Ammon's horn (tissue), 1 donor: ENCODE data around the gene SETBP1.
A peak's percentile ranks its signal among the peaks of the same experiment; 100 is the strongest.

Source experiments
- DNase-seq: peaks from one replicate; pipeline ENCODE4 v3.0.0-alpha.2; 2016; ENCODE audit warnings: low spot score

SETBP1 gene

GRCh38 chr18:44973282-44973681 is 292.6 kb downstream of the SETBP1 start:
- DNase-seq, result no peak

DNA sequence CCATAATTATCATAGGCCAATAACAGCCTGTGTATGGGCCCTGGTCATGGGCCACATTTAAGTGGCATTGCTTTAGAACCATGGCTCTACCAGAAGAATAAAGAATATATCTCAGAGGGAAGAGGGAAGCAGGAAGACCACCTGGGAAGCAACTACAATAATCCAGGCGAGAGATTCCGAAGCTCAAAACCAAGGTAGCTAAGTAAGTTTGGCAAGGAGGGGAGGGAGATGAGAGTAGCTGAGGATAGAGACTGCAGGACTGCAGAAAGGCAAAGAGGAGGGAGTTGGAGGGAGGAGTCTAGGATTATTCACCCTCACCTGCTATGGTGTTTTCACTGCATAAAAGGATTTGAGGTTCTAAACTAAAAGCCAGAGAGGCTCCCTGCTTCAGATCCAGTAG is 293.5 kb downstream of the SETBP1 start:
- no peak for DNase-seq

DNA sequence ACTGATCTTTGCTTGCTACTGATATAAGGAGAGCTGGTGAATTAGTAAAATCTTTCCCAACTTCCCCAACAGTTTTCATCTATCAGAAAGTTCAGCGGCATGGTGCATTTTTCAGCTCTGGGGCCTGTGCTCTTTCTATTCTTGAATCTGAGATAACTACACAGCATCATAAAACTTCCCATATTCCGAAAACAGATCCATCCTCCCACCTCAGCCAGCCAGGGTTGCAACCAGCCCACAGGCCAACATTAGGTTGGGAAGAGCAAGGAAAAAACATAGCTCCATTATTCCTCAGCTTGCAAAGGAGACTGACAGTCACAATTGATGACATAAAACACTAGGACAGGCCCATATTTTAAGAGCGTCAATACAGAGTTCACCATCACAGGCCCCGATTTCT is 297.2 kb downstream of the SETBP1 start:
- no peak for DNase-seq

- no peak for DNase-seq
Observed at GRCh38 chr18:44979748-44980147, 299.1 kb downstream of the SETBP1 start.

- DNase-seq, result no peak
Observed at GRCh38 chr18:44981121-44981520, 300.4 kb downstream of the SETBP1 start.

DNA sequence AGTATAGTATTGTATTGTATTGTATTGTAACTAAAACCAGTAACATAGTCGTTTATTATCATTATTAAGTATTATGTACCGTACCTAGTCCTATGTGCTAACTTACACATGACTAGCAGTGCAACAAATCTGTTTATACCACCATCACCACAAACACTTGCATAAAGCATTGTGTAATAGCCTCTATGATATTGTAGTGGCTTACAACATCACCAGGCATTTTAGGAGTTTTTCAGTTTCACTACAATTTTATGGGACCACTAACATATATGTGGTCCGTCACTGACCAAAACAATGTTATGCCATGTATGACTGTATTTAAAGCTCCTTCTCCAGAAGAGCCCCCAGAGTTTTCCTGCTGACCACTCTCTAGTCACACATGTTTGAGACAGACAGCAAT is 306.2 kb downstream of the SETBP1 start:
- DNase-seq, result no peak

DNA sequence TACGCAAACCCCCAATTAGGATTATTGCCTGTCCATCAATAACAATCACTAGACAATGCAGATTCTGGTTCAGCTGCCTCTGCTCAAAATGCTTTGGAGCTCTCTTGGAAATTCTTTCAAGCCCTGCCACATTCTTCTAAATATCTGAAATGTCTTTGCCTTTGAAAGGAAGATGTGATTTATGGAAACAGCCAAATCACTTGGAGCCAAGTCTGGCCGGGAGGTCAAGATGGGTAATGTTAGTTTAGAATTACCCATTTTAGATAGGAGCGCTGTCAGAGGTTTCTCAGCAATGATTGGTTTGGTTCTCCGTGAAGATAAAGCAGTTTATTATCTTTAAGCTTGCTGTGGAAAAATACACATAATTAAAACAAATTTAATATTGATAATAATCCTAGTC is 306.7 kb downstream of the SETBP1 start:
- DNase-seq, result no peak

GRCh38 chr18:44988821-44989587 is 308.3 kb downstream of the SETBP1 start:
- no peak for DNase-seq

- DNase-seq, result no peak
Observed at GRCh38 chr18:44996261-44996660, 315.6 kb downstream of the SETBP1 start.

- no peak for DNase-seq
Observed at GRCh38 chr18:44997174-44997573, 316.5 kb downstream of the SETBP1 start.

- no peak for DNase-seq
Observed at GRCh38 chr18:44998360-44998759, 317.7 kb downstream of the SETBP1 start.

- DNase-seq, result no peak
Observed at GRCh38 chr18:45004546-45005080, 323.9 kb downstream of the SETBP1 start.

- DNase-seq, result no peak
Observed at GRCh38 chr18:45006934-45007333, 326.2 kb downstream of the SETBP1 start.

- DNase-seq, result no peak
Observed at GRCh38 chr18:45007531-45007930, 326.8 kb downstream of the SETBP1 start.

DNA sequence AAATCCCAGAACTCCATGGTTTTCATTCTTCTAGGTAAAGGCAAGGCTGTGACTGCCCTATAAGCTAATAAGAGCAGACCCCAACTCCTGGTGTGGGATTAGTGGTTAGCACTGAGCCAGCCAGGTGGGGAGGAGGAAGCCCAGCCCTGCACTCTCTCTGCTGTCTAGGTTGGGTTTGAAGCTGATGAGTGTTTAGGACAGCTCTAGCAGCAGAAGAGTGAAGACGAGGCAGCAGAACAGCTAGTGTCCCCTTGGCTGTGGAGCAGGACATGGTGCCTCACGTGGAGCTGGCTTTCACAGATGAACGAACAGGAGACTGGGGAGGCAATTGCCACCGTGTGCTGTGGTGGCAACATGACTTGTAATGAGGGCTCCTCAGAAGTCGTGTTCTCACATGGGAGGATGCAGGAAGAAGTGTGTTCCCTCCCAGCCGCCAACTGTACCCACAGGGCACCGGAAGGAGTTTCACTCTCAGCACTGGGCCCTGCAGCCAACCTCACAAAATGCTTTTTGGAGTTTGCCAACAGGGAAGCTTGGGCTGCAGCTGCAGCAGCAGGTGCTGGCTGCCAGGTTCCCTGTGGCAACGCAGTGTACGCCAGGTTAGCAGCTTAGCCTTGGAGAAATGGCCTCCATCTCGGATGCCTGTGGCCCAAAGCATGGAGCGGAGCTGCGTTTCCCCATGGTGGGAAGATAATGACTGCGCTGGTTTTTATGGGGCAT is 328.2 kb downstream of the SETBP1 start:
- no peak for DNase-seq

DNA sequence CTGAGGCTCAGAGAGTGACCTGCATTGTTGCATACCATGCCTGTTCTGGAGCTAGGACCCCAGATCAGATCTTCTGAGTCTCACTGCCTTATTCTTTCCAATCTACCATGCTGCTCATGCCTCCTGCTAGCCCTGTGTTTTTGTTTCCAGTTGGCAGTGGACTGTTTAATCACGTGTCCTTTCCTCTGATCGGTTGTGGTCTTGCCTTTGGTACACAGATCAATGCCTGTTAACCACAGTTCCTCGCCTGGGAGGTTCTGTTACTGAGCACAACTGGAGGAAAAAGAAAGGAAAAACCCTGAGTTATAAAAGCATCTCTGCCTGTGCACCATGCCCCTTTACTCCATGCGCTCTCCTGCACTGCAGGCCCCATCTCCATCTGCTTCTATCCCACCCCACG is 329.1 kb downstream of the SETBP1 start:
- no peak for DNase-seq

GRCh38 chr18:45012286-45012685 is 331.6 kb downstream of the SETBP1 start:
- no peak for DNase-seq

GRCh38 chr18:45014047-45014501 is 333.4 kb downstream of the SETBP1 start:
- peak; percentile 40 for DNase-seq

- no peak for DNase-seq
Observed at GRCh38 chr18:45015788-45016128, 335.1 kb downstream of the SETBP1 start.

GRCh38 chr18:45019469-45019868 is 338.8 kb downstream of the SETBP1 start:
- no peak for DNase-seq

DNA sequence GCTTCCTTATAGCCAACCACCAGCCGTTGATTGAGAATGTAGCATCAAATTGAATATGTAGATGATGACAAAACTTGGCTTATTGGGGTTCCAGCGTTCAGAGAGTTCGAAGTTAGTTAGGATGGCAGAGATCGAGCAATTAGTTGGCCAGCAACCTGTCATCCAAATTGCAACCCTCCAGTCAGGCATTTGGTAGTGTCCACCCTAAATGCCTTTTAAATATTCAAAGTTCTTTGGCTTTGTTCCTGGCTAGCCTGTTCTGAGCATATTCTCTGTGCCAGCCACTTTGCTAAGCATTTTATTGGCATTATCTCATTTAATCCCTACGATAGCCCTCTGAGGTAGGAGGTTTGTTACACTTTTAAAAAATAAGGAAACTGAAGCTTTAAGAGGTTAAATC is 342.8 kb downstream of the SETBP1 start:
- DNase-seq, result no peak

DNA sequence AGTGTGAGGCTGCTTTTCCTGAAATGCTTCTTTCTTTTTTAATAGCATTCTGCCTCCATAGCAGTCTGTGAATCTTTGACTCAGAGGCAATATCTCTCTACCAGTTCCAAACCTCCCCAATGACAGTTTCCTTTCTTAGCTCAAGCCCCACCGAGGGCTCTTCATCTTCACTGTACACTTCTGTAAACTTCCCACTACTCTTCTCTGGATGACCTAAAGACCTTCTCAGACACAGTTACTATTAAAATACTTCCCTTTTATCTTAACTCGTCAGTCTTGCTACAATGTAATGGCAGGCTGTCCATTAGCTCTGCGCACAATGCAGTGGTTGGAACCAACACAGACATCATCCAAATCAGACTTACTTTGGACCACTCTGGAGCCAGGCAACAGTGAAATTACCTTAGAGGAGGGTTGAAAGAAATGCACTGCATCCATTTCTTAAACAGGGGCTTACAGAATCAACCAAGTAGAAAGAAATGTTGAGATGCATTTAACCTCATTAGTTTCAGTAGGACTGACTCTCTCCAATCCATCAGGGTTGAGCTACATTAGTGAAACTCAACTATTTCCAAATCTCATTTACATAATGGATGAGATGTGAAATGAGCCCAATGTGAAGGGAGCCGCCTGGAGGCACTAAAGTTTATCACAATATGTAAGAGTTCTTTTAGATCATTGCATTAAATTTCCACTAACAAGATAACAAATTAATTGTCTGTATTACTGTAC is 343.8 kb downstream of the SETBP1 start:
- DNase-seq, result no peak

DNA sequence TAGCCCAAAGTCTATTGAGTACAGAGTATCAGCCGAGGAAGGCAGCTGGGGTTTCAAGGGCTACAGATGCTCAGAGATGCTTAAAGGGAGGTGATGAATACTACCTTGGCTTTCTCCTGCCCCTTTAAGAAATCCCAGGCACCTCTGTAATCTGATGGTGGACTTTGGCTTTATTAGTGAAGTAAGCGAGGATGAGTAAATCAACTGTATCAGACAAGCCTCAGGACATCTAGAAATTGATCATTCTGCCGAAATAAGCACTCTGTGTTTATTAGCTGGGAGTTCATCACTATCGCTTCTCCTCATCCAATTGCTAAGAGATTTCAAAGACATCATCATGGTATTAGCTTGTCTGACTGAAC is 344.4 kb downstream of the SETBP1 start:
- no peak for DNase-seq
